ENCODE data around the gene SLC39A5.
"Not testable (repeated sequence)": the region's sequence is repeated elsewhere in the genome, so short reads cannot be mapped to it uniquely, and the experiment has no call there.

SLC39A5 gene

GRCh38 chr12:56229916-56230431 is at the start of gene SLC39A5:
Gene SLC39A5 (plus strand): TSS chr12:56230051. CDS start chr12:56231275, 1,224 bp downstream.
- no peak for DNase-seq (ENCODE audit: low spot score)

GRCh38 chr12:56186957-56187356 is 42.9 kb upstream of the SLC39A5 start:
- no peak for DNase-seq (ENCODE audit: low spot score)

- DNase-seq (ENCODE audit: low spot score): no peak
Measured at GRCh38 chr12:56188131-56188777, 41.6 kb upstream of the SLC39A5 start.

- no peak for DNase-seq (ENCODE audit: low spot score)
Measured at GRCh38 chr12:56188778-56189098, 41.1 kb upstream of the SLC39A5 start.

- DNase-seq (ENCODE audit: low spot score): peak; percentile 94
Measured at GRCh38 chr12:56189099-56189917, 40.5 kb upstream of the SLC39A5 start, which contains the start of gene SMARCC2. Gene SMARCC2 (minus strand): TSS chr12:56189483. CDS start chr12:56189461, 22 bp downstream.

- peak; percentile 86 for DNase-seq (ENCODE audit: low spot score)
Measured at GRCh38 chr12:56189918-56190694, 39.7 kb upstream of the SLC39A5 start.

GRCh38 chr12:56190695-56191155 is 39.1 kb upstream of the SLC39A5 start:
- no peak for DNase-seq (ENCODE audit: low spot score)

- no peak for DNase-seq (ENCODE audit: low spot score)
Measured at GRCh38 chr12:56192582-56192981, 37.3 kb upstream of the SLC39A5 start.

GRCh38 chr12:56193025-56193578 is 36.7 kb upstream of the SLC39A5 start:
- DNase-seq (ENCODE audit: low spot score): peak; percentile 86

- DNase-seq (ENCODE audit: low spot score): not testable (repeated sequence)
Measured at GRCh38 chr12:56196818-56197550, 32.9 kb upstream of the SLC39A5 start.

- no peak for DNase-seq (ENCODE audit: low spot score)
Measured at GRCh38 chr12:56197921-56198635, 31.8 kb upstream of the SLC39A5 start.

GRCh38 chr12:56198836-56199235 is 31.0 kb upstream of the SLC39A5 start:
- DNase-seq (ENCODE audit: low spot score): no peak

GRCh38 chr12:56202366-56202765 is 27.5 kb upstream of the SLC39A5 start:
- DNase-seq (ENCODE audit: low spot score): no peak

- DNase-seq (ENCODE audit: low spot score): no peak
Measured at GRCh38 chr12:56202838-56203237, 27.0 kb upstream of the SLC39A5 start.

- DNase-seq (ENCODE audit: low spot score): no peak
Measured at GRCh38 chr12:56204275-56204674, 25.6 kb upstream of the SLC39A5 start.

- DNase-seq (ENCODE audit: low spot score): no peak
Measured at GRCh38 chr12:56205445-56205844, 24.4 kb upstream of the SLC39A5 start.

- peak; percentile 46 for DNase-seq (ENCODE audit: low spot score)
Measured at GRCh38 chr12:56206452-56207166, 23.2 kb upstream of the SLC39A5 start.

GRCh38 chr12:56208006-56208405 is 21.8 kb upstream of the SLC39A5 start:
- no peak for DNase-seq (ENCODE audit: low spot score)

GRCh38 chr12:56212361-56212760 is 17.5 kb upstream of the SLC39A5 start:
- no peak for DNase-seq (ENCODE audit: low spot score)

- DNase-seq (ENCODE audit: low spot score): no peak
Measured at GRCh38 chr12:56213878-56214277, 16.0 kb upstream of the SLC39A5 start.

Data from SW480 (cell line).